Adrenal gland (tissue), 5 donors: ENCODE data around the gene CEP70.

Experiments used
- POLR2A ChIP-seq, 2 donors: fragments of 450-650 bp; IDR thresholded peaks; one replicate each; pipeline ENCODE4 v1.6.1; 2017; ENCODE audit warnings: antibody characterized with exemption in 2 of 2, mild to moderate bottlenecking in 2 of 2, moderate library complexity in 1 of 2
- TF ChIP-seq, protein P1 (sequence below), 6 experiments: fragments of 450-650 bp in 4 of 6; fragments of 200-600 bp in 2 of 6; sonication (generic) in 1 of 6; IDR thresholded peaks; 1 replicate in 5 of 6; 2 replicates in 1 of 6; pipeline versions ENCODE4 v1.5.1 to v1.8.0; 2016 to 2021; ENCODE audit warnings: antibody characterized with exemption in 6 of 6, mild to moderate bottlenecking in 2 of 6, moderate library complexity in 1 of 6
- donor health status: DM: no; HTN: no; CAD: no.

DNA sequence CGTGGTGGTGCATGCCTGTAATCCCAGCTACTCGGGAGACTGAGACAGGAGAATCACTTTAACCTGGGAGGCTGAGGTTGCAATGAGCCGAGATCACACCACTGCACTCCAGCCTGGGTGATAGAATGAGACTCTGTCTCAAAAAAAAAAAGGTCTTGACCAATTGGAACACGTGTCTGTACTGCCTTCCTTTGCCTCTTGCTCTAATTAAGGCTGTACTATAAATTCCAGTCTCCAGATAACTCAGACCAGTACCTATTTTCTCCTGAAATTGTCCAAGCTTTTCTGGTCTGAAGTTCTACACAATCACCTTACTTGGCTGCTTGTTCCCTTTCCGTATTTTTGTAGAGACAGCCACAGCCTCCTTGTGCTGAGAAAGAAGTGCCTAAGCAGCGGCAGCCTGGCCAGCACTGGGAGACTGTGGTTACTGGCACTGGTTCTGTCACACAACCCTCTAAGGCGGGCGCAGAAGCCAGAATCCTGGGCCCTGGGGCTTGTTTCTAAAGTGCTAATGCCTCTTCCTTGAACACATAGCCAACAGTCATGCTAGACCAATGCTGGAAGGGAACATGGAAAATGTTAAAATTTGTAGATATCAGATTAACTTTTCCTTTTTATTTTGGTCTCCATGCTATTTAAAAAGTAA, 6.2 kb upstream of the CEP70 start:
- TF ChIP-seq, protein P1, sequence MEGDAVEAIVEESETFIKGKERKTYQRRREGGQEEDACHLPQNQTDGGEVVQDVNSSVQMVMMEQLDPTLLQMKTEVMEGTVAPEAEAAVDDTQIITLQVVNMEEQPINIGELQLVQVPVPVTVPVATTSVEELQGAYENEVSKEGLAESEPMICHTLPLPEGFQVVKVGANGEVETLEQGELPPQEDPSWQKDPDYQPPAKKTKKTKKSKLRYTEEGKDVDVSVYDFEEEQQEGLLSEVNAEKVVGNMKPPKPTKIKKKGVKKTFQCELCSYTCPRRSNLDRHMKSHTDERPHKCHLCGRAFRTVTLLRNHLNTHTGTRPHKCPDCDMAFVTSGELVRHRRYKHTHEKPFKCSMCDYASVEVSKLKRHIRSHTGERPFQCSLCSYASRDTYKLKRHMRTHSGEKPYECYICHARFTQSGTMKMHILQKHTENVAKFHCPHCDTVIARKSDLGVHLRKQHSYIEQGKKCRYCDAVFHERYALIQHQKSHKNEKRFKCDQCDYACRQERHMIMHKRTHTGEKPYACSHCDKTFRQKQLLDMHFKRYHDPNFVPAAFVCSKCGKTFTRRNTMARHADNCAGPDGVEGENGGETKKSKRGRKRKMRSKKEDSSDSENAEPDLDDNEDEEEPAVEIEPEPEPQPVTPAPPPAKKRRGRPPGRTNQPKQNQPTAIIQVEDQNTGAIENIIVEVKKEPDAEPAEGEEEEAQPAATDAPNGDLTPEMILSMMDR (IDR thresholded peaks at IDR 0.05) = no peak
- no peak for TF ChIP-seq POLR2A (IDR thresholded peaks at IDR 0.05)
